ENCODE results near the gene ANXA2R.

The ANXA2R gene

DNA sequence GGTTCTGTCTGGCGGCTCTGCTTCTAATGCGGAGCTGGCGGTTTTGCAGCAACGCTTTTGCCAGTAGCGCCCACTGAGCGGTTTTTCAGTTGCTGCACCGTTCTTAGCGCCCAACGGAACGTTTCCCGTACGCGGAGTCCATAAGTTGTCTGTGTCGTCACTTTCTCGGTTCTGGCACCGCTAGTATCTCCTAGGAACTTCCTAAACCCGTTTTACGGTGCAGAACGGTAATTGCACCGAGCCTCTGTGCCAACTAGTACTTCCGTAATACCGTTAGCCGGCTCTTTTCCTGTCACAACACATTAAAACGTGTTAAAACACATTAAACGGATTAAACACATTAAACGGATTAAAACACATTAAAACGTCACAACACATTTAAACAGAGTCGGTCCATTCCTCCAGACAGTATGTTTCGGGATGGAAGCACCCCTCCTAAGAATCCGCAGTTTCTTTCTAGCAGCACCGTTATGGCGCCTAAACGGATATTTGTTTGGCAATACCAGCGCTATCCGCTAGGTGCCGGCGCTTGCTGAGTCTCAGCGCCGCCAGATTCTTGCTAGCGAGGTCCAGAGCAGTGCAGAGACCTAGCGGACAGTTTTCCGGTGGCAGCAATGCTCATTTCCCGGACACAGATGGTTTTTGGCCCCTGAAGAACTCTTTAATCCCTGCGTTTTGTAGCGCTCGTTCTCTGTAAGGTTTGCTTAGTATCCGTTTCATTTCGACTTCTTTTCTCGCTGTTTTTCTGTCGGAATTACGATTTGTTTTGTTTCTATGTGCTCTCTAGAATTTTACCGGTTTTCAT lies 45.4 kb downstream of the ANXA2R start:
- peak; percentile 87 for DNase-seq

DNA sequence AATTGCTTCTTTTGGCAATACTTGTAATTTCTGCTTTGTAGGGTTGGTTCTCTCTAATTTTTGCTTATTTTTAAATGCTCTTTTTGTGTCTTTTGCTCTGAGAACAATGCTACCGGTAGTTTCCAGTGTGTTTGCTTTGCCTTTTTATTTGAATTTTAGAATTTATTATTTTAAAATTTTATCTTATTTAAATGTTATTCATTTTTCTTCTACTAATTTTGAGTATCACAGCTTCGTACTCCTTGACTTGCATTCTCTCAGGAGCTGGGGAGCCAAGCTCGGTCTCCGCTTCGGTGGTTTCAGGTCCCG lies 45.9 kb downstream of the ANXA2R start:
- DNase-seq, result no peak

DNA sequence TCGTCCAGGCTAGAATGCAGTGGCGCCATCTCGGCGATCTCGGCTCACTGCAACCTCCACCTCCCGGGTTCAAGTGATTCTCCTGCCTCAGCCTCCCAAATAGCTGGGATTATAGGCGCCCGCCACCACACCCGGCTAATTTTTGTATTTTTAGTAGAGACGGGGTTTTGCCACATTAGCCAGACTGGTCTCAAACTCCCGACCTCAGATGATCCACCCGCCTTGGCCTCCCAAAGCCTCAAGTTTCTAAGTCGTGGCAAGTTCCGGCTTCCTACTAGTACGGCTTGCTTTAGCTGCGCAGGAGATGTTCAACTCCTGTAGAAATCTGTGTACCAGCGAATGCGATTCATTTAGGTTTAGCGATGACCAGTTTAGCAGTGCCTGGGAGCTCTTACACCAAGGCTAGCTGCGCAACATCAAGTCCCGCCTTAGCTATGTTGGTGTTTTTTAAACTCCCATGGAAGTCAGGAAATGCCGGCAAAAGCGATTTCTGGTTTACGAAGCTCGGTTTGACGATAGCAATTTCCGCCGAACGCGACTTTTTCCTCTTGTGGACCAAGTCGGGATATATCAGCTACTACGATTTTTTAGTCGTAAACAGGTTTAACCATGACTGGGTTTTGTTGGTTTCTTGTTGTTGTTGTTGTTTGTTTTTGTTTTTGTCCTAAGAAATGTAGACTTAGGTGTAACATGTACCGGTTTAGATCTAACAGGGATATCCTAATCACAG lies 46.4 kb downstream of the ANXA2R start:
- DNase-seq, result peak; percentile 52

DNA sequence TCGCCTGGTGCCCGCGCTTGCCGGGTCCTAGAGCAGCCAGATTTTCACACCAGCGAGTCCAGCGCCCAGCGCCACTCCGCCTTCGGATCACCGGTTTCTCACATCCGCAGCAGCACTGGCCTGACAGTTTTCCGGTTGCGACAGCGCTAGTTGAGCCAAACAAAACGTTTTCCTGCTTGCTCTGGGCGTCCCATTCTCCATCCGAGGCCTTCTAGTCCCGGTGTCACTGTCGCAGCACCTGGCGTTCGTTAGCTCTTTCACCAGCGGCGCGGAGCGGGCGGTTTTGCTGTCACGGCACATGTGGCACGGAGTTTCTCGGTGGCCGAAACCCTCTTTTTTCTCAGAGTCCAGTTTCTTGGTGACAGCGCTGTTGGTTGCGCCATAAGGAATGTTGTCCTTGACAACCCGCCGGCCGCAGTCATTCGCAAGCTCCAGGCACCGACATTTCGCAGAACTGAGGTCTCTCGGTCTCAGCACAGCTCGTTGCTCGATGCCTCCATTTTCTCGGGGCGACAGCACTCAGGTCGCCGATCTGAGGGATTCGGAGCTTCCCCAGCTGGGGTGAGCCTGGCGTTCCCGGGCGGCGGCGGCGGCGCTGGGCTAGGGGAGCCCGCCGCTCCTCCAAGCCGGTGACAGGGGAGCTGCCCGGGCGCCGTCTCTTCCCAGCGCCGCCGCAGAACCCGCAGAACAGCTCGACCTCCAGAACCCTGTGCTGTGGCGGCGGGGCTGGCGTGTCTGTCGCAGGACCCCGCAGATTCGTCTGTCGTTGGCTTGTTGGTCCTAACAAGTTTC lies 47.8 kb downstream of the ANXA2R start:
- DNase-seq, result peak; percentile 74

DNA sequence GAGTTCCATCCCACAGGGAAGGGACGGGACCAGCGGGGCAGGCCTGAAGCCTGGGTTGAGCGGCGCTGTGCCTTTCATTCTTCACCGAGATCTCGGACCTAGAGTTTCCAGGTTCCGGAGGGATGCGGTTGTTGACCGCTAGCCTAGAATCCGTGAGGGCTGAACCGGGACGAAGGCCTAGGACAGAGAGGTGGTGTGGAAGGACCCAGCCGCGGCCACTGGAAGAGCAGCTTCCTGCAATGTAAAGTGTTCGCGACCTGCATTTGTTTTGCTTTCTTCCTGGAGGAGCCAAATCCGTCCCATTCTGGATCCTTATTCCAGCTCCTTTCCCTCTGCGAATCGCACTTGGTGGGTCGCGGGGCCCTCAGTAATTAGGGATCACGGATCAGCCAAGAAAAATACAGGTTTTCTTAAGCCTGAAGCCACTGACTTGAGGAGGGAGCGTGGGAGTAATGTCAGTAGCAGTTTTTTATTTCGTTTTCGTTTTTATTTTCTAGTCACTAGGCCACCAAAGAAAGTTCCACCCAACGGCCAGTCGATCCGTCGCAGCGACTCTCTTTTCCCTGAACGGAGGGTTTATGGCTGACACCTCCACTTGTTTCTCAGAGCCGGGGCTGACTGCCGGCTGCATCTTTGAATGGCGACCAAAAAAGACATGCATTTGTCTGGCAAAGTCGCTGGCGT lies 48.6 kb downstream of the ANXA2R start:
- no peak for DNase-seq

DNA sequence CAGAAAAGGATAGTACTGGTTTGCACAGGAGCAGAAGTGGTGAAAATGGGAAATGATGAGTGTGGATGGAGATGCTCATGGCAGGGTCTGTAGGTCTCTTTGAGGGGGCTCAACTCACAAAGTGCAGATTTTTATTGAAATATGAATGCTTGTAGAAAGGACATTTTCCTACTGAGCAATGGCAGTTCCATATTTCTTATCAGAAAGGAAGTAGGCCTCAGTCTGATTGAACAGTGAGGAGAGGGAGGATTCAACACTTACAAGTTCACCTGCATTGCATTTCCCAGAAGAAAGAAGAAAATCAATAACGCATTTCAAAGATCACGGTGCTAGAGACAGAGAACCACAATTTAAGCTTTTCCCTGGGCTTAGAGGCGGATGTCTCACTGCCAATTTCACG lies 49.2 kb downstream of the ANXA2R start:
- DNase-seq, result no peak
